HepG2 (cell line): ENCODE measurements around the gene ENPP7. TPM values are rescaled to one million over a fixed set of nuclear protein-coding genes. Genes with fewer than 3 reads are reported as not detected.

Experiments used
- ADNP ChIP-seq: sonication (generic); formaldehyde crosslinking; IDR thresholded peaks from 2 replicates; pipeline ENCODE4 v1.4.0; 2020; ENCODE audit warnings: missing genetic modification reagents
- CHD4 ChIP-seq: fragments of 200-600 bp; sonication (generic); IDR thresholded peaks from 2 replicates; pipeline ENCODE4 v1.7.0; 2017; ENCODE audit warnings: mild to moderate bottlenecking, low read length, borderline replicate concordance
- CREM ChIP-seq, 2 experiments: sonication (generic) in 1 of 2; formaldehyde crosslinking in 1 of 2; IDR thresholded peaks; 2 replicates each; pipeline versions ENCODE4 v1.4.0 to v1.6.1; 2016 to 2020; ENCODE audit warnings: antibody characterized with exemption in 1 of 2, mild to moderate bottlenecking in 1 of 2, missing genetic modification reagents in 1 of 2
- EED ChIP-seq: sonication (generic); formaldehyde crosslinking; IDR thresholded peaks from 2 replicates; pipeline ENCODE4 v1.5.0; 2020; ENCODE audit warnings: mild to moderate bottlenecking, missing genetic modification reagents
- ELF3 ChIP-seq: IDR thresholded peaks from 2 replicates; pipeline ENCODE4 v1.6.1; 2016; ENCODE audit warnings: missing genetic modification reagents, missing compliant biosample characterization
- GATAD1 ChIP-seq: IDR thresholded peaks from 2 replicates; pipeline ENCODE4 v1.6.1; 2016; ENCODE audit warnings: missing genetic modification reagents, missing compliant biosample characterization
- IRF2 ChIP-seq: IDR thresholded peaks from 2 replicates; pipeline ENCODE4 v1.6.1; 2018; ENCODE audit warnings: missing genetic modification reagents, missing compliant biosample characterization
- JUNB ChIP-seq: sonication (generic); formaldehyde crosslinking; IDR thresholded peaks from 2 replicates; pipeline ENCODE4 v1.8.0; 2022; ENCODE audit warnings: missing genetic modification reagents, mild to moderate bottlenecking, borderline replicate concordance
- MBNL3 ChIP-seq: fragments of 250-450 bp; sonication (Bioruptor Pico); conservative IDR thresholded peaks from 2 replicates; pipeline ENCODE4 v1.8.0; 2022; ENCODE audit warnings: mild to moderate bottlenecking, inconsistent platforms
- MED1 ChIP-seq: sonication (generic); formaldehyde crosslinking; IDR thresholded peaks from 2 replicates; pipeline ENCODE4 v1.4.0; 2020; ENCODE audit warnings: missing genetic modification reagents
- NKX3-1 ChIP-seq: sonication (generic); formaldehyde crosslinking; IDR thresholded peaks from 2 replicates; pipeline ENCODE4 v1.5.0; 2020; ENCODE audit warnings: missing genetic modification reagents
- RELA ChIP-seq: sonication (generic); formaldehyde crosslinking; IDR thresholded peaks from 2 replicates; pipeline ENCODE4 v1.4.0; 2020; ENCODE audit warnings: missing genetic modification reagents
- SRSF1 ChIP-seq: fragments of 200-400 bp; formaldehyde crosslinking; optimal IDR thresholded peaks from 2 replicates; pipeline ENCODE3; 2017; ENCODE audit warnings: mild to moderate bottlenecking, low read depth, low read length, moderate library complexity
- STAG1 ChIP-seq: sonication (generic); formaldehyde crosslinking; IDR thresholded peaks from 2 replicates; pipeline ENCODE4 v1.4.0; 2020; ENCODE audit warnings: missing genetic modification reagents
- TBP ChIP-seq: sonication (generic); formaldehyde crosslinking; IDR thresholded peaks from 2 replicates; pipeline ENCODE4 v1.5.0; 2020; ENCODE audit warnings: missing genetic modification reagents
- ZNF136 ChIP-seq: sonication (generic); formaldehyde crosslinking; IDR thresholded peaks from 2 replicates; pipeline ENCODE4 v1.8.1; 2022; ENCODE audit warnings: low read depth, mild to moderate bottlenecking, moderate library complexity, missing genetic modification reagents
- ZNF431 ChIP-seq: sonication (generic); formaldehyde crosslinking; IDR thresholded peaks from 2 replicates; pipeline ENCODE4 v1.9.0; 2022; ENCODE audit warnings: missing genetic modification reagents, low read depth, mild to moderate bottlenecking, borderline replicate concordance
- ZNF468 ChIP-seq: sonication (generic); formaldehyde crosslinking; IDR thresholded peaks from 2 replicates; pipeline ENCODE4 v1.8.0; 2022; ENCODE audit warnings: mild to moderate bottlenecking, moderate library complexity, missing genetic modification reagents
- ZNF496 ChIP-seq: sonication (generic); formaldehyde crosslinking; IDR thresholded peaks from 2 replicates; pipeline ENCODE4 v1.8.1; 2023; ENCODE audit warnings: mild to moderate bottlenecking, moderate library complexity, missing genetic modification reagents; ENCODE audit not compliant: insufficient replicate concordance
- ZNF543 ChIP-seq: sonication (generic); formaldehyde crosslinking; IDR thresholded peaks from 2 replicates; pipeline ENCODE4 v1.4.0; 2020; ENCODE audit warnings: mild to moderate bottlenecking, missing genetic modification reagents
- ZNF615 ChIP-seq: sonication (generic); formaldehyde crosslinking; IDR thresholded peaks from 2 replicates; pipeline ENCODE4 v1.5.0; 2020; ENCODE audit warnings: mild to moderate bottlenecking, missing genetic modification reagents, borderline replicate concordance
- ZNF703 ChIP-seq: sonication (generic); formaldehyde crosslinking; IDR thresholded peaks from 2 replicates; pipeline ENCODE4 v1.5.1; 2020; ENCODE audit warnings: missing genetic modification reagents, mild to moderate bottlenecking, moderate library complexity, borderline replicate concordance
- ZNF737 ChIP-seq: sonication (generic); formaldehyde crosslinking; IDR thresholded peaks from 2 replicates; pipeline ENCODE4 v1.5.0; 2020; ENCODE audit warnings: missing genetic modification reagents, mild to moderate bottlenecking, borderline replicate concordance
- ZNF766 ChIP-seq: sonication (generic); formaldehyde crosslinking; IDR thresholded peaks from 2 replicates; pipeline ENCODE4 v1.5.0; 2020; ENCODE audit warnings: missing genetic modification reagents, borderline replicate concordance
- polyA plus RNA-seq, 8 experiments: library from polyadenylated mRNA; depleted of rRNA in 3 of 8; stranded (reverse) in 7 of 8; unstranded in 1 of 8; fragments of >200 nt; fragmentation: Illumina TruSeq in 4 of 8; extraction: Trizol in 4 of 8; gene quantifications; 2 replicates each; pipeline versions ENCODE4 v1.2.1 to v1.2.3, GENCODE V29; 2011 to 2016; ENCODE audit warnings: low read depth in 4 of 8, missing spikeins in 1 of 8, mixed read lengths in 1 of 8; ENCODE audit not compliant: insufficient read depth in 1 of 8
- total RNA-seq, 5 experiments: library from RNA; depleted of rRNA; stranded (reverse); fragments of >200 nt; fragmentation: Illumina TruSeq; extraction: Trizol; gene quantifications; 2 replicates each; pipeline ENCODE4 v1.2.3, GENCODE V29; 2016; ENCODE audit warnings: low read depth in 1 of 5
- TF ChIP-seq, protein P1 (sequence below): sonication (generic); formaldehyde crosslinking; IDR thresholded peaks from 2 replicates; pipeline ENCODE4 v1.4.0; 2020; ENCODE audit warnings: missing genetic modification reagents, borderline replicate concordance
- TF ChIP-seq, protein P2 (sequence below): sonication (generic); IDR thresholded peaks from 2 replicates; pipeline ENCODE4 v1.6.1; 2016; ENCODE audit warnings: low read depth, borderline replicate concordance
- TF ChIP-seq, protein P3 (sequence below): IDR thresholded peaks from 2 replicates; pipeline ENCODE4 v1.6.1; 2016

ENPP7 gene
- total and polyA plus RNA-seq, 2 of the 13 experiments (the other 11 are each of a cell fraction or from before 2014, with no cell fraction given): 1.1 to 2.2 TPM

DNA sequence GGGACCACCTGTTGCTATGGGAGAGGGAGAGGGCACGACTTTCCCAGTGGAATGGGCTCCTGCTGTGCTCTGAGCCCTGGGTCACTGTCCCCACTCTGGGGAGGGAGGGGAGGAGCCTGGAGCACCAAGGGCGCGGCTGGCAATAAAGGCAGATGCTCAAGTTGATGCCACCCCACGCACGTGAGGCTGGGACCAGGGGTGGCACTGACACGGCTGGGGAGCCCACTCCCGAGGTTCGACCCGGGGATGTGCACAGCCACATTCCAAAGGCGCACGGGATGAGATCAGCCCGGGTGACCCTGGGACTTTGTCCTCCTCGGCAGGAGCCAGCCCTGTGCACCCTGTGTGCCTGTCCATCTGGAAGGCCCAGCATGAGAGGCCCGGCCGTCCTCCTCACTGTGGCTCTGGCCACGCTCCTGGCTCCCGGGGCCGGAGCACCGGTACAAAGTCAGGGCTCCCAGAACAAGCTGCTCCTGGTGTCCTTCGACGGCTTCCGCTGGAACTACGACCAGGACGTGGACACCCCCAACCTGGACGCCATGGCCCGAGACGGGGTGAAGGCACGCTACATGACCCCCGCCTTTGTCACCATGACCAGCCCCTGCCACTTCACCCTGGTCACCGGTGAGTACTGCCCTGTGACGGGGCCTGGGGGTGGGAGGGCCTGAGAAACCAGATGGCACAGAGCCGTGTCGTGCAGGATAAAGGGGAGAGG lies at the start of gene ENPP7 (continued):
- TF ChIP-seq CREM (IDR thresholded peaks at IDR 0.05) (no peak), CREM (CRISPR knock-in tag; IDR thresholded peaks at IDR 0.05) (no peak), JUNB (CRISPR knock-in tag) (no peak), GATAD1 (CRISPR knock-in tag) (no peak), IRF2 (no peak), ZNF766 (no peak), ZNF737 (CRISPR knock-in tag) (no peak), ZNF496 (no peak), STAG1 (CRISPR knock-in tag) (no peak), ZNF543 (CRISPR knock-in tag) (0 out of 2 replicates have a peak, but pooled peaks have one; percentile 46), TBP (no peak), ZNF431 (CRISPR knock-in tag) (no peak), MED1 (CRISPR knock-in tag) (peak; percentile 64), CHD4 (no peak), ADNP (CRISPR knock-in tag) (no peak), EED (no peak; the same call in 1 of the 2 replicates), ELF3 (CRISPR knock-in tag) (peak; percentile 50; the same call in 1 of the 2 replicates), ZNF703 (CRISPR knock-in tag) (no peak), ZNF615 (no peak), SRSF1 (no peak), ZNF136 (CRISPR knock-in tag) (no peak), RELA (no peak), NKX3-1 (CRISPR knock-in tag) (no peak), MBNL3 (CRISPR knock-in tag) (no peak), ZNF468 (CRISPR knock-in tag) (no peak)
- TF ChIP-seq, protein P1, sequence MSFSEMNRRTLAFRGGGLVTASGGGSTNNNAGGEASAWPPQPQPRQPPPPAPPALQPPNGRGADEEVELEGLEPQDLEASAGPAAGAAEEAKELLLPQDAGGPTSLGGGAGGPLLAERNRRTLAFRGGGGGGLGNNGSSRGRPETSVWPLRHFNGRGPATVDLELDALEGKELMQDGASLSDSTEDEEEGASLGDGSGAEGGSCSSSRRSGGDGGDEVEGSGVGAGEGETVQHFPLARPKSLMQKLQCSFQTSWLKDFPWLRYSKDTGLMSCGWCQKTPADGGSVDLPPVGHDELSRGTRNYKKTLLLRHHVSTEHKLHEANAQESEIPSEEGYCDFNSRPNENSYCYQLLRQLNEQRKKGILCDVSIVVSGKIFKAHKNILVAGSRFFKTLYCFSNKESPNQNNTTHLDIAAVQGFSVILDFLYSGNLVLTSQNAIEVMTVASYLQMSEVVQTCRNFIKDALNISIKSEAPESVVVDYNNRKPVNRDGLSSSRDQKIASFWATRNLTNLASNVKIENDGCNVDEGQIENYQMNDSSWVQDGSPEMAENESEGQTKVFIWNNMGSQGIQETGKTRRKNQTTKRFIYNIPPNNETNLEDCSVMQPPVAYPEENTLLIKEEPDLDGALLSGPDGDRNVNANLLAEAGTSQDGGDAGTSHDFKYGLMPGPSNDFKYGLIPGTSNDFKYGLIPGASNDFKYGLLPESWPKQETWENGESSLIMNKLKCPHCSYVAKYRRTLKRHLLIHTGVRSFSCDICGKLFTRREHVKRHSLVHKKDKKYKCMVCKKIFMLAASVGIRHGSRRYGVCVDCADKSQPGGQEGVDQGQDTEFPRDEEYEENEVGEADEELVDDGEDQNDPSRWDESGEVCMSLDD (CRISPR knock-in tag): no peak
- TF ChIP-seq, protein P2, sequence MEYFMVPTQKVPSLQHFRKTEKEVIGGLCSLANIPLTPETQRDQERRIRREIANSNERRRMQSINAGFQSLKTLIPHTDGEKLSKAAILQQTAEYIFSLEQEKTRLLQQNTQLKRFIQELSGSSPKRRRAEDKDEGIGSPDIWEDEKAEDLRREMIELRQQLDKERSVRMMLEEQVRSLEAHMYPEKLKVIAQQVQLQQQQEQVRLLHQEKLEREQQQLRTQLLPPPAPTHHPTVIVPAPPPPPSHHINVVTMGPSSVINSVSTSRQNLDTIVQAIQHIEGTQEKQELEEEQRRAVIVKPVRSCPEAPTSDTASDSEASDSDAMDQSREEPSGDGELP: peak; percentile 20; the same call in 1 of the 2 replicates
- TF ChIP-seq, protein P3, sequence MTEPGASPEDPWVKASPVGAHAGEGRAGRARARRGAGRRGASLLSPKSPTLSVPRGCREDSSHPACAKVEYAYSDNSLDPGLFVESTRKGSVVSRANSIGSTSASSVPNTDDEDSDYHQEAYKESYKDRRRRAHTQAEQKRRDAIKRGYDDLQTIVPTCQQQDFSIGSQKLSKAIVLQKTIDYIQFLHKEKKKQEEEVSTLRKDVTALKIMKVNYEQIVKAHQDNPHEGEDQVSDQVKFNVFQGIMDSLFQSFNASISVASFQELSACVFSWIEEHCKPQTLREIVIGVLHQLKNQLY (CRISPR knock-in tag): peak; percentile 71; the same call in 1 of the 2 replicates
